MM.1S (cell line): ENCODE results near the gene PPM1H.

ENCODE experiments used
- DNase-seq: peaks from one replicate; pipeline ENCODE4 v3.0.0-alpha.2; 2015
- H2AFZ ChIP-seq: fragments of 300-600 bp; sonication (generic); 2 replicates; pipeline ENCODE4 v1.6.0; 2016; ENCODE audit warnings: antibody characterized with exemption, low read length
- H3F3A ChIP-seq: fragments of 300-600 bp; sonication (generic); 2 replicates; pipeline ENCODE4 v1.6.1; 2016; ENCODE audit warnings: mild to moderate bottlenecking, antibody characterized with exemption, low read length, moderate library complexity, mixed read lengths; ENCODE audit not compliant: insufficient read depth
- H3K27ac ChIP-seq: fragments of 300-600 bp; sonication (generic); 2 replicates; pipeline ENCODE4 v1.5.1; 2016; ENCODE audit warnings: mild to moderate bottlenecking, low read length
- H3K27me3 ChIP-seq: fragments of 300-600 bp; sonication (generic); replicated peaks from 2 replicates; pipeline ENCODE4 v1.6.0; 2016; ENCODE audit warnings: low read length; ENCODE audit not compliant: insufficient read depth
- H3K36me3 ChIP-seq: fragments of 300-600 bp; sonication (generic); replicated peaks from 2 replicates; pipeline ENCODE4 v1.6.1; 2016; ENCODE audit warnings: mild to moderate bottlenecking, low read length, mixed read lengths; ENCODE audit not compliant: insufficient read depth
- H3K4me1 ChIP-seq: fragments of 300-600 bp; sonication (generic); 2 replicates; pipeline ENCODE4 v1.6.1; 2016; ENCODE audit warnings: low read length, mixed read lengths
- H3K4me2 ChIP-seq: fragments of 300-600 bp; sonication (generic); 2 replicates; pipeline ENCODE4 v1.6.0; 2016; ENCODE audit warnings: low read depth, low read length
- H3K4me3 ChIP-seq: fragments of 300-600 bp; sonication (generic); 2 replicates; pipeline ENCODE4 v1.5.1; 2016; ENCODE audit warnings: low read length, mixed read lengths
- H3K79me2 ChIP-seq: fragments of 300-600 bp; sonication (generic); 2 replicates; pipeline ENCODE4 v1.6.1; 2016; ENCODE audit warnings: mixed run types, low read length, mixed read lengths
- H3K9ac ChIP-seq: fragments of 300-600 bp; sonication (generic); 2 replicates; pipeline ENCODE4 v1.6.1; 2016; ENCODE audit warnings: low read length, mixed read lengths
- H3K9me2 ChIP-seq: fragments of 300-600 bp; sonication (generic); replicated peaks from 2 replicates; pipeline ENCODE4 v1.6.1; 2016; ENCODE audit warnings: mild to moderate bottlenecking, low read length, mixed read lengths; ENCODE audit not compliant: insufficient read depth
- H3K9me3 ChIP-seq: fragments of 300-600 bp; sonication (generic); replicated peaks from 2 replicates; pipeline ENCODE4 v1.6.1; 2016; ENCODE audit warnings: mild to moderate bottlenecking, low read length, mixed read lengths; ENCODE audit not compliant: insufficient read depth
- H4K20me1 ChIP-seq: fragments of 300-600 bp; sonication (generic); 2 replicates; pipeline ENCODE4 v1.6.1; 2016; ENCODE audit warnings: mild to moderate bottlenecking, low read length, moderate library complexity, mixed read lengths; ENCODE audit not compliant: insufficient read depth
- EZH2 ChIP-seq: fragments of 300-600 bp; sonication (generic); optimal IDR thresholded peaks from 2 replicates; pipeline ENCODE3; 2017; ENCODE audit warnings: low read depth, mild to moderate bottlenecking, antibody characterized with exemption, low read length, mixed read lengths
- EZH2phosphoT487 ChIP-seq: fragments of 300-600 bp; sonication (generic); IDR thresholded peaks from 2 replicates; pipeline ENCODE4 v1.6.1; 2018; ENCODE audit warnings: antibody characterized with exemption, low read length
- TF ChIP-seq, protein P1 (sequence below): fragments of 300-600 bp; sonication (generic); IDR thresholded peaks from 2 replicates; pipeline ENCODE4 v1.5.1; 2016; ENCODE audit warnings: antibody characterized with exemption, low read length, mixed read lengths

PPM1H gene

DNA sequence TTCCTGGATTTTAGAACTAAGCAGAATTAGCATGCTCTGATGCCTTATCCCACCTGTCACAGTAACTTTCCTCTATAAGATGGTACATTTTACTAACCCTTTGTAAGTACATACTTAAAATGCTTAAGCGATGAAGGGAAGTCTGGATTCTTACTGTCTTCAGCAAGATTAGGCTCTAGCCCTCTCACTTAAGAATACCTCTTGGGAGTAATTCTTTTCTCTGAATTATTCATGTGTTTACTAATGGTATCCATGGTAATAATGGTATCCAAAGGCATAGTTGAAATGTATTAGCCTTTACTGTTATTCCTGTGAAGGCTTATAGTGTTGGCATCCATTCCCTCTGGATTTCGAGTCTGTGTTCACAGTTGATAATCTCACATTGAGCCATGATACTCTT lies 291.5 kb downstream of the PPM1H start:
- Histone ChIP-seq H3F3A (no peaks in the 10 kb centered on the region), H3K27me3 (no peaks in the 10 kb centered on the region), H3K4me1 (peaks cover 7% of the 10 kb centered on the region; the same call in 1 of the 2 replicates), H3K4me3 (no peak overlapping the region), H3K9me3 (no peaks in the 10 kb centered on the region), H2AFZ (no peak overlapping the region), H3K9ac (no peak overlapping the region), H3K36me3 (no peaks in the 10 kb centered on the region), H3K79me2 (no peaks in the 10 kb centered on the region), H3K27ac (no peak overlapping the region), H3K4me2 (no peak overlapping the region), H3K9me2 (no peaks in the 10 kb centered on the region), H4K20me1 (no peaks in the 10 kb centered on the region)
- DNase-seq = no peak
- TF ChIP-seq EZH2 (no peak), EZH2phosphoT487 (no peak)
- TF ChIP-seq, protein P1, sequence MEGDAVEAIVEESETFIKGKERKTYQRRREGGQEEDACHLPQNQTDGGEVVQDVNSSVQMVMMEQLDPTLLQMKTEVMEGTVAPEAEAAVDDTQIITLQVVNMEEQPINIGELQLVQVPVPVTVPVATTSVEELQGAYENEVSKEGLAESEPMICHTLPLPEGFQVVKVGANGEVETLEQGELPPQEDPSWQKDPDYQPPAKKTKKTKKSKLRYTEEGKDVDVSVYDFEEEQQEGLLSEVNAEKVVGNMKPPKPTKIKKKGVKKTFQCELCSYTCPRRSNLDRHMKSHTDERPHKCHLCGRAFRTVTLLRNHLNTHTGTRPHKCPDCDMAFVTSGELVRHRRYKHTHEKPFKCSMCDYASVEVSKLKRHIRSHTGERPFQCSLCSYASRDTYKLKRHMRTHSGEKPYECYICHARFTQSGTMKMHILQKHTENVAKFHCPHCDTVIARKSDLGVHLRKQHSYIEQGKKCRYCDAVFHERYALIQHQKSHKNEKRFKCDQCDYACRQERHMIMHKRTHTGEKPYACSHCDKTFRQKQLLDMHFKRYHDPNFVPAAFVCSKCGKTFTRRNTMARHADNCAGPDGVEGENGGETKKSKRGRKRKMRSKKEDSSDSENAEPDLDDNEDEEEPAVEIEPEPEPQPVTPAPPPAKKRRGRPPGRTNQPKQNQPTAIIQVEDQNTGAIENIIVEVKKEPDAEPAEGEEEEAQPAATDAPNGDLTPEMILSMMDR = no peak

DNA sequence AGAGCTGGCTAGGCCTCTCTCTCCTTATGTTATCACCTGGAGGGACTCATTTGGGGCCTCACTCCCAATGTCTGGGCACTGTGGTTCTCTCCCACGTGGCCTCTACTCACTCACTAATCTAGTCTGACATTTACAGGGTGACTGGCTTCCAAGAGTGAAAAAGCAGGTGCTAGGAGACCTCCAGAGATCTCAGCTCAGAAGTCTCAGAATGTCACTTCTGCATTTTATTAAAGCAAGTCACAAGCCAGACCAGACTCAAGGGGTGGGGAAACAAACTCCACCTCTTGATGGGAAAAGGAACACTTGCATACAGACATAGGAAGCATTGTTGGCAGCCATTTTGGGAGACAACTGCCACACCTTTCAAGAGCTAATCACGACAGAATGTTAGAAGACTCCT lies 292.5 kb downstream of the PPM1H start:
- Histone ChIP-seq H3K9ac (no peak overlapping the region), H3K27ac (no peak overlapping the region), H3K4me1 (peaks cover 7% of the 10 kb centered on the region; the same call in 1 of the 2 replicates), H3K9me3 (no peaks in the 10 kb centered on the region), H3K4me3 (no peak overlapping the region), H2AFZ (no peak overlapping the region), H3K79me2 (no peaks in the 10 kb centered on the region), H3K27me3 (no peaks in the 10 kb centered on the region), H3K4me2 (no peak overlapping the region), H3K36me3 (no peaks in the 10 kb centered on the region), H3K9me2 (no peaks in the 10 kb centered on the region), H4K20me1 (no peaks in the 10 kb centered on the region), H3F3A (no peaks in the 10 kb centered on the region)
- TF ChIP-seq, protein P1 = no peak
- TF ChIP-seq EZH2 (no peak), EZH2phosphoT487 (no peak)
- DNase-seq = no peak

DNA sequence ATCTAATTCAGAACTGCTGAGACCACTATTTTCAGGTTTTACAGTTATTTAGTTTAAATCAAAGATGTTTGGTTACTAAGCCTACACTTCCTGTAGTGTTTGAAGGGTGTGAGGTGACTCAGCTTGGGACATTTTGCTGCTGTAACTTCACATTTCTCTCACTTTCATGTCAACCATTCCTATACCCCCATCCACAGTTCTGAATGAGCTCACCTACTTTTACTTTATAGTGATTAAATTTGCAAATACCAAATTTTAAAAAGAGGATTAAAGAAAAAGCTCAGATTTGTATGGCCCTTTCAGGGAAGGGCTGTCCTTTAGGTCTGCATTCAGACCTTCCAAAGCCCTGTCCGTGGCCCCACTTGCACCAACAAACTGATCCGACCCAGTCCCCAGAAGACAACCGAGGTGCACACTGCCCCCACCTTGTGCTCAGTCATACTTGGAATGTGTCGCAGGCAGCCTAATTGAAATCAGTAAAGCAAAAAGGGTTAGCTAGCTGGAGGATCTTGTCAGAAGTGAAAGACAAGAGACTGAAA lies 294.0 kb downstream of the PPM1H start:
- DNase-seq = peak; percentile 51
- Histone ChIP-seq H3K9me3 (no peaks in the 10 kb centered on the region), H3K36me3 (no peaks in the 10 kb centered on the region), H2AFZ (peak overlapping the region; percentile 12), H3K9me2 (no peaks in the 10 kb centered on the region), H3K9ac (no peak overlapping the region), H3F3A (no peaks in the 10 kb centered on the region), H3K27ac (no peak overlapping the region), H4K20me1 (no peaks in the 10 kb centered on the region), H3K27me3 (no peaks in the 10 kb centered on the region), H3K79me2 (no peaks in the 10 kb centered on the region), H3K4me1 (peaks cover 7% of the 10 kb centered on the region; the same call in 1 of the 2 replicates), H3K4me2 (peak overlapping the region; percentile 12; the same call in 1 of the 2 replicates), H3K4me3 (no peak overlapping the region)
- TF ChIP-seq EZH2phosphoT487 = no peak
- TF ChIP-seq EZH2 = no peak
- TF ChIP-seq, protein P1 = no peak
